ENCODE data around the gene SESN1.

GRCh38 chr6:109033655-109034054, 61.0 kb downstream of the SESN1 start:
- TF ChIP-seq CTCF (IDR thresholded peaks at IDR 0.05; ENCODE audit: low read length) (no peak), EZH2phosphoT487 (IDR thresholded peaks at IDR 0.05; ENCODE audit: low read length) (no peak), EZH2 (optimal IDR thresholded peaks at IDR 0.05; ENCODE audit: low read depth, low read length) (no peak)
